ENCODE data around the gene TNK1. TPM values are rescaled to one million over a fixed set of nuclear protein-coding genes. Genes with fewer than 3 reads are reported as not detected.

TNK1 gene
- total RNA-seq, 4 donors from 2014 or later, result 38.9 to 110 (median 53.2) TPM

DNA sequence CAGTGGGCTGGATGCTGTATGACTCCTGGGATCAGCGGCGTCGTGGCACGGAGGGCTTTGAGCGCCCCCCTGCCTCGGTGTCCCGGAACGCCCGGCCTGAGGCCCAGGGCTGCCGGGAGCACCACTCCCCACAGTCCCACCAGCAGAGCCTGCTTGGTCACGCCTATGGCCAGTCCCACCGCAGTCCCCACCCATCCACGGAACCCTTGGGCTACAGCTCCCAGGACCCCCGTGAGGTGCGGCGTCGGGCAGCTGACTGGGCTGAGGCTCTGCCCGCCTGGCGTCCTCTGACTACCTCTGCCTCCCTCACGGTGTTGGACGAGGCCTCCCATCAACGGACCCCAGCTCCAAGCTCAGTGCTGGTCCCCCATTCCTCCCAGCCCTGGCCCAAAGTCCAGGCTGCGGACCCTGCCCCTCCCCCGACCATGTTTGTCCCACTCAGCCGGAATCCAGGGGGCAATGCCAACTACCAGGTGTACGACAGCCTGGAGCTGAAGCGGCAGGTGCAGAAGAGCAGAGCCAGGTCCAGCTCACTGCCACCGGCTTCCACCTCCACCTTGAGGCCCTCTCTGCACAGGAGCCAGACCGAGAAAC is 46.1 kb downstream of the TNK1 start:
- no peaks in the 10 kb centered on the region for H3K36me3 ChIP-seq
- H3K4me3 ChIP-seq, result no peak overlapping the region
- no peaks in the 10 kb centered on the region for H3K27me3 ChIP-seq
- H3K9me3 ChIP-seq, result no peaks in the 10 kb centered on the region
- TF ChIP-seq POLR2AphosphoS5 (IDR thresholded peaks at IDR 0.05), result no peak
- TF ChIP-seq, protein P1, sequence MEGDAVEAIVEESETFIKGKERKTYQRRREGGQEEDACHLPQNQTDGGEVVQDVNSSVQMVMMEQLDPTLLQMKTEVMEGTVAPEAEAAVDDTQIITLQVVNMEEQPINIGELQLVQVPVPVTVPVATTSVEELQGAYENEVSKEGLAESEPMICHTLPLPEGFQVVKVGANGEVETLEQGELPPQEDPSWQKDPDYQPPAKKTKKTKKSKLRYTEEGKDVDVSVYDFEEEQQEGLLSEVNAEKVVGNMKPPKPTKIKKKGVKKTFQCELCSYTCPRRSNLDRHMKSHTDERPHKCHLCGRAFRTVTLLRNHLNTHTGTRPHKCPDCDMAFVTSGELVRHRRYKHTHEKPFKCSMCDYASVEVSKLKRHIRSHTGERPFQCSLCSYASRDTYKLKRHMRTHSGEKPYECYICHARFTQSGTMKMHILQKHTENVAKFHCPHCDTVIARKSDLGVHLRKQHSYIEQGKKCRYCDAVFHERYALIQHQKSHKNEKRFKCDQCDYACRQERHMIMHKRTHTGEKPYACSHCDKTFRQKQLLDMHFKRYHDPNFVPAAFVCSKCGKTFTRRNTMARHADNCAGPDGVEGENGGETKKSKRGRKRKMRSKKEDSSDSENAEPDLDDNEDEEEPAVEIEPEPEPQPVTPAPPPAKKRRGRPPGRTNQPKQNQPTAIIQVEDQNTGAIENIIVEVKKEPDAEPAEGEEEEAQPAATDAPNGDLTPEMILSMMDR (IDR thresholded peaks at IDR 0.05), result no peak
- no peak for TF ChIP-seq POLR2A (IDR thresholded peaks at IDR 0.05)
- no peak for TF ChIP-seq EP300 (IDR thresholded peaks at IDR 0.05; ENCODE audit: low read depth)
- intact Hi-C loops (cut with DNase I; ENCODE audit: low total_unique reads) (no loop called here), in situ Hi-C loops (cut with MboI; ENCODE audit: low pct_ligation_motif_present in 1 of 4, low pct_unique_long_range_greater_than_20kb in 1 of 4, low sequenced_read_pairs in 3 of 4) (no loop called here)
- WGBS, 2 donors (ENCODE audit: low coverage in 1 of 2), result 89% methylated on average over 28 of the region's 29 CpGs; no CpG with 5 or more reads in 1 of the 2 donors
- H3K4me1 ChIP-seq, result no peaks in the 10 kb centered on the region
- DNase-seq, result no peak
- H3K27ac ChIP-seq, result no peak overlapping the region

DNA sequence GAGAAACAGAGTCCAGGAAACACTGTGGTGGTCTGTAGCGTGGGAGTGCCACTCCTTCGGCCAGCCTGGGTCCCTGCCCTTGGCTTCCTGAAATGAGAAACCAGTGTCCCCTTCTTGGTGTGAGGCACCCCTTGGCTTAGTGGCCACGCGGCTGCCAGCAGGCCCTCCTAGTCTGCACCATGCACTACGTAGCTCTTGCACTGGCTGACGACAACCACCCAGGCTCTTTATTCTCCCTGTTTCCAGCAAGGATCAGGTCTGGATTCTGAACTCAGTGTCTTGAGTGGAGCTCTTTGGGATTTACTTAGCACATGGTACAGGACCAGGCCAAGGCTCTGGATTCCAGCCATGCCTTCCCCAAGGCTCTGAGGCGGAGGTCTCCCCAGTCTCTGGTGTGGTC is 46.7 kb downstream of the TNK1 start:
- Histone ChIP-seq H3K4me3 (no peak overlapping the region), H3K9me3 (no peaks in the 10 kb centered on the region), H3K27me3 (no peaks in the 10 kb centered on the region), H3K36me3 (no peaks in the 10 kb centered on the region), H3K4me1 (no peaks in the 10 kb centered on the region), H3K27ac (no peak overlapping the region)
- TF ChIP-seq, protein P1 (IDR thresholded peaks at IDR 0.05), result no peak
- TF ChIP-seq EP300 (IDR thresholded peaks at IDR 0.05; ENCODE audit: low read depth) (no peak), POLR2A (IDR thresholded peaks at IDR 0.05) (no peak), POLR2AphosphoS5 (IDR thresholded peaks at IDR 0.05) (no peak)
- in situ Hi-C loops (cut with MboI; ENCODE audit: low pct_ligation_motif_present in 1 of 4, low pct_unique_long_range_greater_than_20kb in 1 of 4, low sequenced_read_pairs in 3 of 4) (no loop called here), intact Hi-C loops (cut with DNase I; ENCODE audit: low total_unique reads) (no loop called here)
- WGBS, 2 donors (ENCODE audit: low coverage in 1 of 2), result 88% methylated on average over 7 of the region's 7 CpGs; no CpG with 5 or more reads in 1 of the 2 donors
- no peak for DNase-seq

DNA sequence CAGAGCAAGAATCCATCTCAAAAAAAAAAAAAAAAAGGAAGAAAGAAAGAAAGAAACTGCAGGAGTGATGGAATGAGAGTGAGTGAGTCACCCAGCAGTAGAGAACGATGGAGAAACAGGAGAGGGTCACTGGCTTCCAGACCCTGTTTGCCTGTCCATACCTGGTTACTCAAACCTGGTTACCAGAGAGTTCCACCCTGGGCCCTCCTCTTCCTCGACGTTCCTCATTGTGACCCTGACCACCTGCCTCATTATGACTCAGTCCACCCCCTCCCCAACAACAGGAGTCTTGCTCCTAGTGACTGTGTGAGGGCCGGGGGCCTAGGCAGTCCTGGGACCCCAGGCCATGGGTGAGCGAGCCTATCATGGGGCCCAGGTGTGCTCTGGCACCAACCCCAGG is 47.7 kb downstream of the TNK1 start, which contains the start of gene SPEM3:
SPEM3 (plus strand) TSS at position 301 of the 400 bp plus-strand sequence; CDS start at position 347, 46 bp downstream.
- Histone ChIP-seq H3K9me3 (no peaks in the 10 kb centered on the region), H3K4me3 (no peak within 1 kb of the TSS), H3K27me3 (no peaks in the 10 kb centered on the region), H3K36me3 (no peaks in the 10 kb centered on the region), H3K27ac (no peak within 1 kb of the TSS), H3K4me1 (no peaks in the 10 kb centered on the region)
- 74% methylated on average over 5 of the region's 5 CpGs; no CpG with 5 or more reads in 1 of the 2 donors for WGBS, 2 donors (ENCODE audit: low coverage in 1 of 2)
- in situ Hi-C loops (cut with MboI; ENCODE audit: low pct_ligation_motif_present in 1 of 4, low pct_unique_long_range_greater_than_20kb in 1 of 4, low sequenced_read_pairs in 3 of 4) (no loop called here), intact Hi-C loops (cut with DNase I; ENCODE audit: low total_unique reads) (no loop called here)
- TF ChIP-seq, protein P1 (IDR thresholded peaks at IDR 0.05), result no peak
- TF ChIP-seq EP300 (IDR thresholded peaks at IDR 0.05; ENCODE audit: low read depth) (no peak), POLR2A (IDR thresholded peaks at IDR 0.05) (no peak), POLR2AphosphoS5 (IDR thresholded peaks at IDR 0.05) (no peak)
- DNase-seq, result no peak

DNA sequence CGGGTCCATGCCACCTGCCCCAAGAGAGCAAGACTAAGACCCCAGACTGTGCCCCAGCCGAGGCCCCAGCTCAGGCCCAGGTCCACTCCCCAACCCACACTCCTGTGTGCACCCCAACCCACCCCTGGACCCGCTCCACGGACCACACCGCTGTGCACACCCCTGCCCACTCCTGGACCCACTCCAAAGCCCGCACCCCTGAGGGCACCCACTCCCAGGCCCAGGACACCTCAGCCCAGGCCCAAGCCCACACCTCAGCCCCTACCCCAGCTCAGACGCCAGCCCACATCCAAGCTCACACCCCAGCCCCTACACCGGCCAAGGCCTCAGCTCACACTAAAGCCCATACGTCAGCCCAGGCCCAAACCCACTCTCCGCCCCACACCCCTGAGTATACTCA is 48.8 kb downstream of the TNK1 start:
- intact Hi-C loops (cut with DNase I; ENCODE audit: low total_unique reads) (no loop called here), in situ Hi-C loops (cut with MboI; ENCODE audit: low pct_ligation_motif_present in 1 of 4, low pct_unique_long_range_greater_than_20kb in 1 of 4, low sequenced_read_pairs in 3 of 4) (loop anchor here in 2 of 4 donors (10.0 kb wide), 2 partner anchors 65 to 75 kb away; partner anchors contain the start of genes KCTD11 (in 1 of the 2) and TMEM95 (in 1 of the 2))
- Histone ChIP-seq H3K4me3 (no peak overlapping the region), H3K27me3 (no peaks in the 10 kb centered on the region), H3K36me3 (no peaks in the 10 kb centered on the region), H3K9me3 (no peaks in the 10 kb centered on the region), H3K27ac (no peak overlapping the region), H3K4me1 (peaks cover 0 to under 1% (median 0%) of the 10 kb centered on the region in 4 donors)
- WGBS, 2 donors (ENCODE audit: low coverage in 1 of 2), result 80 to 93% methylated on average over 1 to 10 of the region's 10 CpGs
- no peak for DNase-seq
- TF ChIP-seq POLR2A (IDR thresholded peaks at IDR 0.05) (no peak), EP300 (IDR thresholded peaks at IDR 0.05; ENCODE audit: low read depth) (no peak), POLR2AphosphoS5 (IDR thresholded peaks at IDR 0.05) (no peak)
- TF ChIP-seq, protein P1 (IDR thresholded peaks at IDR 0.05), result no peak

All from transverse colon (tissue), 4 donors.